Body of pancreas (tissue), 4 donors: ENCODE results near the gene HOXD10.

Experiments
- CTCF ChIP-seq, 7 experiments: fragments of 450-650 bp in 4 of 7; fragments of 200-600 bp in 3 of 7; sonication (generic) in 3 of 7; IDR thresholded peaks; one replicate each; pipeline ENCODE4 v1.5.1; 2016 to 2019; ENCODE audit warnings: antibody characterized with exemption in 7 of 7
- POLR2A ChIP-seq, 3 donors: fragments of 450-650 bp; IDR thresholded peaks; one replicate each; pipeline ENCODE4 v1.6.1; 2016; ENCODE audit warnings: antibody characterized with exemption in 3 of 3, mild to moderate bottlenecking in 2 of 3

GRCh38 chr2:176117823-176118371 is 1.3 kb downstream of the HOXD10 start:
- TF ChIP-seq POLR2A (IDR thresholded peaks at IDR 0.05) (no peak), CTCF (IDR thresholded peaks at IDR 0.05) (no peak)
